K562 (cell line): ENCODE measurements around the gene ANAPC16. TPM values are rescaled to one million over a fixed set of nuclear protein-coding genes. Genes with fewer than 3 reads are reported as not detected.

ENCODE experiments used
- ATF1 ChIP-seq, 2 experiments: fragments of 450-650 bp in 1 of 2; IDR thresholded peaks; 2 replicates each; pipeline ENCODE4 v1.6.1; 2016; ENCODE audit warnings: missing compliant biosample characterization in 1 of 2, missing genetic modification characterization in 1 of 2
- ATF3 ChIP-seq, 2 experiments: fragments of 450-650 bp in 1 of 2; sonication (generic) in 1 of 2; formaldehyde crosslinking in 1 of 2; IDR thresholded peaks in 1 of 2; conservative IDR thresholded peaks in 1 of 2; 2 replicates each; pipeline versions ENCODE4 v1.6.1 to v1.8.1; 2016 to 2023; ENCODE audit warnings: mild to moderate bottlenecking in 2 of 2, moderate library complexity in 2 of 2, inconsistent platforms in 1 of 2, missing genetic modification reagents in 1 of 2
- CBX8 ChIP-seq: fragments of 200-600 bp; sonication (generic); IDR thresholded peaks from 2 replicates; pipeline ENCODE4 v1.6.1; 2012; ENCODE audit warnings: borderline replicate concordance, mixed run types, low read depth, mild to moderate bottlenecking, moderate library complexity, mixed read lengths, low read length, control low read depth, inconsistent platforms; ENCODE audit not compliant: poor library complexity, severe bottlenecking; ENCODE audit errors: extremely low read depth
- FOSL1 ChIP-seq: fragments of 200-800 bp; sonication (Bioruptor generic); conservative IDR thresholded peaks from 2 replicates; pipeline ENCODE4 v1.6.1; 2016; ENCODE audit warnings: missing genetic modification characterization, missing compliant biosample characterization
- PHTF2 ChIP-seq: fragments of 250-450 bp; sonication (Bioruptor Pico); IDR thresholded peaks from 2 replicates; pipeline ENCODE4 v1.5.0; 2021; ENCODE audit warnings: mild to moderate bottlenecking
- POLR3A ChIP-seq: IDR thresholded peaks from 2 replicates; pipeline ENCODE4 v1.6.1; 2011; ENCODE audit warnings: borderline replicate concordance, mild to moderate bottlenecking, moderate library complexity; ENCODE audit not compliant: insufficient read length, insufficient read depth; ENCODE audit errors: extremely low read depth
- PRMT5 ChIP-seq: sonication (generic); formaldehyde crosslinking; IDR thresholded peaks from 2 replicates; pipeline ENCODE4 v1.5.0; 2020; ENCODE audit warnings: missing genetic modification reagents
- SIN3A ChIP-seq, 2 experiments: fragments of 150-350 bp in 1 of 2; IDR thresholded peaks; 2 replicates each; pipeline ENCODE4 v1.6.1; 2011 to 2016; ENCODE audit warnings: borderline replicate concordance in 2 of 2, low read depth in 2 of 2, low read length in 2 of 2, mild to moderate bottlenecking in 2 of 2, moderate library complexity in 2 of 2; ENCODE audit not compliant: control insufficient read depth in 1 of 2
- SMARCA5 ChIP-seq: fragments of 450-650 bp; IDR thresholded peaks from 2 replicates; pipeline ENCODE4 v1.6.1; 2016
- TRIM28 ChIP-seq: fragments of 450-650 bp; IDR thresholded peaks from 2 replicates; pipeline ENCODE4 v1.6.1; 2017
- UBTF ChIP-seq, 2 experiments: IDR thresholded peaks; 2 replicates each; pipeline ENCODE4 v1.6.1; 2012; ENCODE audit warnings: improper control_type of control experiment in 2 of 2, low read depth in 2 of 2, low read length in 2 of 2, borderline replicate concordance in 1 of 2
- XRCC3 ChIP-seq: fragments of 450-650 bp; IDR thresholded peaks from 2 replicates; pipeline ENCODE4 v1.6.1; 2017; ENCODE audit warnings: mild to moderate bottlenecking, moderate library complexity
- ZBTB33 ChIP-seq: sonication (generic); formaldehyde crosslinking; IDR thresholded peaks from 2 replicates; pipeline ENCODE4 v1.8.1; 2023; ENCODE audit warnings: mild to moderate bottlenecking, missing genetic modification reagents
- ZBTB49 ChIP-seq: sonication (generic); formaldehyde crosslinking; IDR thresholded peaks from 2 replicates; pipeline ENCODE4 v1.8.0; 2022; ENCODE audit warnings: missing genetic modification reagents, mild to moderate bottlenecking, borderline replicate concordance
- ZC3H4 ChIP-seq: sonication (generic); formaldehyde crosslinking; IDR thresholded peaks from 2 replicates; pipeline ENCODE4 v1.9.0; 2021; ENCODE audit warnings: missing genetic modification reagents, borderline replicate concordance
- ZNF121 ChIP-seq: sonication (generic); formaldehyde crosslinking; conservative IDR thresholded peaks from 2 replicates; pipeline ENCODE4 v1.8.0; 2022; ENCODE audit warnings: missing genetic modification reagents
- ZNF280A ChIP-seq: fragments of 450-650 bp; IDR thresholded peaks from 2 replicates; pipeline ENCODE4 v1.6.1; 2018; ENCODE audit warnings: mild to moderate bottlenecking, low read depth; ENCODE audit not compliant: partially characterized antibody
- ZNF717 ChIP-seq: fragments of 250-450 bp; sonication (Bioruptor Pico); IDR thresholded peaks from 2 replicates; pipeline ENCODE4 v1.5.0; 2021
- polyA plus RNA-seq, 8 experiments: library from polyadenylated mRNA; depleted of rRNA in 4 of 8; stranded (reverse) in 5 of 8; unstranded in 3 of 8; fragments of >200 nt; fragmentation: Nextera tagmentation in 2 of 8; fragmentation: Illumina TruSeq in 1 of 8; extraction: Ambion mirVana in 2 of 8; extraction: Trizol in 1 of 8; gene quantifications; 2 replicates each; pipeline versions ENCODE4 v1.2.1 to v1.2.3, GENCODE V29; 2011 to 2014; ENCODE audit warnings: inconsistent platforms in 1 of 8, missing spikeins in 1 of 8
- total RNA-seq, 7 experiments: library from RNA; depleted of rRNA in 6 of 7; stranded (reverse); fragments of >200 nt in 6 of 7; fragmentation: Illumina TruSeq in 2 of 7; extraction: Trizol in 2 of 7; gene quantifications; 2 replicates each; pipeline versions ENCODE4 v1.2.1 to v1.2.3, GENCODE V29; 2011 to 2021; ENCODE audit warnings: low replicate concordance in 1 of 7

The ANAPC16 gene
- total and polyA plus RNA-seq, 9 of the 15 experiments (the other 6 are each of a cell fraction or from before 2014, with no cell fraction given), result 42.6 to 208 (median 108) TPM

GRCh38 chr10:72194949-72195348 is 20.9 kb upstream of the ANAPC16 start (continued):
- TF ChIP-seq UBTF (IDR thresholded peaks at IDR 0.05; ENCODE audit: borderline replicate concordance in 1 of 2, low read depth in 2 of 2, low read length in 2 of 2), result no peak
- no peak for TF ChIP-seq XRCC3
- 0 out of 2 replicates have a peak, but pooled peaks have one; percentile 48 for TF ChIP-seq SMARCA5
- TF ChIP-seq ZNF121, result 0 out of 2 replicates have a peak, but pooled peaks have one; percentile 32
- TF ChIP-seq ZC3H4 (CRISPR knock-in tag), result no peak
- no peak for TF ChIP-seq POLR3A
- no peak for TF ChIP-seq TRIM28
- no peak for TF ChIP-seq PRMT5 (CRISPR knock-in tag)
- no peak for TF ChIP-seq ZNF280A
- TF ChIP-seq ZBTB33, result no peak
- no peak for TF ChIP-seq ZNF717 (CRISPR knock-in tag)
- TF ChIP-seq PHTF2 (CRISPR knock-in tag), result no peak
- no peak for TF ChIP-seq CBX8
- TF ChIP-seq FOSL1 (tag), result no peak
- no peak for TF ChIP-seq ATF1 (CRISPR knock-in tag; IDR thresholded peaks at IDR 0.05)
- TF ChIP-seq ATF1 (tag; IDR thresholded peaks at IDR 0.05), result no peak
- TF ChIP-seq SIN3A (IDR thresholded peaks at IDR 0.05; ENCODE audit: borderline replicate concordance in 2 of 2, control insufficient read depth in 1 of 2, low read depth in 2 of 2, low read length in 2 of 2), result no peak
- TF ChIP-seq ZBTB49 (CRISPR knock-in tag), result no peak
- no peak for TF ChIP-seq ATF3 (IDR thresholded peaks at IDR 0.05)
- TF ChIP-seq ATF3 (CRISPR knock-in tag; conservative IDR thresholded peaks at IDR 0.05), result no peak
